DND-41 (cell line): ENCODE results near the gene PHACTR3.

Experiments used
- ATAC-seq: fragments of 200-7000 bp; cut with Tn5 transposase; 3 replicates; pipeline ENCODE4 v1.9.1; 2021; ENCODE audit warnings: low read depth; ENCODE audit not compliant: insufficient read depth
- DNase-seq: peaks from one replicate; pipeline ENCODE4 v3.0.0-alpha.2; 2020
- H2AFZ ChIP-seq: 2 replicates; pipeline ENCODE4 v1.6.0; 2012; ENCODE audit warnings: low read depth, low read length
- H3K27ac ChIP-seq: 2 replicates; pipeline ENCODE4 v1.5.1; 2012; ENCODE audit warnings: low read length, inconsistent platforms
- H3K27me3 ChIP-seq: fragments of 200-600 bp; sonication (generic); 2 replicates; pipeline ENCODE4 v1.6.0; 2012; ENCODE audit warnings: low read length, mild to moderate bottlenecking, inconsistent platforms; ENCODE audit not compliant: insufficient read depth, poor library complexity
- H3K36me3 ChIP-seq: 2 replicates; pipeline ENCODE4 v1.5.1; 2012; ENCODE audit warnings: low read length, inconsistent platforms; ENCODE audit not compliant: insufficient read depth
- H3K4me1 ChIP-seq: 2 replicates; pipeline ENCODE4 v1.5.1; 2012; ENCODE audit warnings: mild to moderate bottlenecking, low read length; ENCODE audit not compliant: insufficient read depth
- H3K4me2 ChIP-seq: 2 replicates; pipeline ENCODE4 v1.6.0; 2012; ENCODE audit warnings: mild to moderate bottlenecking, moderate library complexity, low read length, inconsistent platforms; ENCODE audit not compliant: insufficient read depth
- H3K4me3 ChIP-seq, 2 experiments: fragments of 200-600 bp in 1 of 2; shearing (Covaris generic) in 1 of 2; 2 replicates each; pipeline ENCODE4 v1.5.1; 2012 to 2016; ENCODE audit warnings: inconsistent platforms in 2 of 2, low read length in 2 of 2, mild to moderate bottlenecking in 2 of 2, low read depth in 1 of 2, moderate library complexity in 1 of 2
- H3K79me2 ChIP-seq: 2 replicates; pipeline ENCODE4 v1.6.0; 2012; ENCODE audit warnings: low read length, inconsistent platforms; ENCODE audit not compliant: insufficient read depth
- H3K9ac ChIP-seq: 2 replicates; pipeline ENCODE4 v1.6.0; 2012; ENCODE audit warnings: low read depth, mild to moderate bottlenecking, inconsistent platforms, low read length, moderate library complexity
- H3K9me3 ChIP-seq: 2 replicates; pipeline ENCODE4 v1.5.1; 2012; ENCODE audit warnings: low read length, moderate library complexity, mild to moderate bottlenecking, inconsistent platforms; ENCODE audit not compliant: insufficient read depth, severe bottlenecking
- H4K20me1 ChIP-seq: 2 replicates; pipeline ENCODE4 v1.6.0; 2012; ENCODE audit warnings: low read length; ENCODE audit not compliant: insufficient read depth
- CTCF ChIP-seq: IDR thresholded peaks from 2 replicates; pipeline ENCODE4 v1.5.1; 2012; ENCODE audit warnings: borderline replicate concordance, low read length, moderate library complexity, mild to moderate bottlenecking; ENCODE audit not compliant: poor library complexity, severe bottlenecking; ENCODE audit errors: extremely low read depth
- EZH2 ChIP-seq: IDR thresholded peaks from 3 replicates; pipeline ENCODE4 v1.6.1; 2012; ENCODE audit warnings: borderline replicate concordance, low read depth, mild to moderate bottlenecking, moderate library complexity, low read length, inconsistent platforms; ENCODE audit not compliant: severe bottlenecking

The PHACTR3 gene

DNA sequence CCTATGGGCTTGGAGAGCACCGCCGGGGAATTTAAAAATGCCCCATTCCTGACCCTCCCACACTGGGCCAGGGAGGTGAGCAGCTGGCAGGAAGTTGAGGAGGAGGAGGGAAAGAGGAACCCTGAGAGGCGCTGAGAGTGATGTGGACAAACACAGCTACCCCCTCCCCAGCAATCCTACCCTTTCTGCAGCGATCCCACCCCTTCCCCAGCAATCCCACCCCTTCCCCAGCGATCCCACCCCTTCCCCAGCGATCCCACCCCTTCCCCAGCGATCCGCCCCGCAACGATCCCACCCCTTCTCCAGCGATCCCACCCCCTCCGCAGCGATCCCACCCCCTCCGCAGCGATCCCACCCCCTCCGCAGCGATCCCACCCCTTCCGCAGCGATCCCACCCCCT, 217.4 kb downstream of the PHACTR3 start:
- Histone ChIP-seq H3K27ac (no peak overlapping the region), H3K4me3 (no peak overlapping the region), H3K4me2 (no peak overlapping the region), H2AFZ (no peak overlapping the region), H3K9me3 (no peaks in the 10 kb centered on the region), H3K36me3 (no peaks in the 10 kb centered on the region), H3K4me1 (no peaks in the 10 kb centered on the region), H4K20me1 (no peaks in the 10 kb centered on the region), H3K79me2 (no peaks in the 10 kb centered on the region), H3K27me3 (peaks cover 4% of the 10 kb centered on the region), H3K9ac (no peak overlapping the region)
- ATAC-seq (no peak), DNase-seq (no peak)
- TF ChIP-seq CTCF (no peak), EZH2 (no peak)

DNA sequence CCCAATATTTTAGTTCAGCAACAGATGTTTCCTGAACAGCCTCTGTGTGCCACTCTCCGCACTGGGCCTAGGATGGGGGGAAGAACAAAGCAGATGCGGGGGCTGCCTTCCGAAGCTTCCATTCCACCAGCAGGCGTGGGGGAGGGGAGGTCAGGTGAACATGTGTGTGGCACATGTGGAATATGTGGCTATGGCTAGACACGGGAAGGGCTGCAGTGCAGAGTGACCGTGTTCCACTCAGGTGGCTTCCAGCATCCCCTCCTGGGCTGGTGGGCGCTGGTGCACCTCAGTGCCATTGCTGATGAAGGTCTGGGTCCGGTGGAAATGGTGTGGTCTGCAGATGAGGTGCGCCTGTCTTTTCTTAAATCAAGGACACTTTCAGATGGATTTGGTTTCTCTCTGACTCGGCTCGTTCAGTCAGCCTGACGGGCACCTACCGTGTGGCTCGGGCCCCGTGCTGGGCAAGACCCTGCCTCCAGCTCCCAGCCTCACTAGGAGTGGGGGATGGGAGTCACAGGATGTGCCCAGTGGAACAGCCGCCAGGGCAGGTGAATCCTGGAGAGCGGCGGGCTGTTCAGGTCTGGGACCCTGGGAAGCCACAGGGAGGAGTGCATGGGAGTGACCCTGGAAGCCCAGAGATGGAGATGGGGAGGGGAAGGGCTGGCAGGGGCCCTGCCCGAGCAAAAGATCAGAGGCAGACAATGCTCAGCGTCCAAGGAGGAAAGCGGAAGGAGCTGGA, 218.1 kb downstream of the PHACTR3 start:
- no peak overlapping the region for H3K4me3 ChIP-seq
- no peaks in the 10 kb centered on the region for H3K4me1 ChIP-seq
- H3K79me2 ChIP-seq = no peaks in the 10 kb centered on the region
- DNase-seq (no peak), ATAC-seq (no peak)
- peaks cover 4% of the 10 kb centered on the region for H3K27me3 ChIP-seq
- H4K20me1 ChIP-seq = no peaks in the 10 kb centered on the region
- H3K27ac ChIP-seq = no peak overlapping the region
- TF ChIP-seq CTCF (no peak), EZH2 (no peak)
- no peaks in the 10 kb centered on the region for H3K9me3 ChIP-seq
- H3K4me2 ChIP-seq = no peak overlapping the region
- no peak overlapping the region for H3K9ac ChIP-seq
- no peak overlapping the region for H2AFZ ChIP-seq
- no peaks in the 10 kb centered on the region for H3K36me3 ChIP-seq

DNA sequence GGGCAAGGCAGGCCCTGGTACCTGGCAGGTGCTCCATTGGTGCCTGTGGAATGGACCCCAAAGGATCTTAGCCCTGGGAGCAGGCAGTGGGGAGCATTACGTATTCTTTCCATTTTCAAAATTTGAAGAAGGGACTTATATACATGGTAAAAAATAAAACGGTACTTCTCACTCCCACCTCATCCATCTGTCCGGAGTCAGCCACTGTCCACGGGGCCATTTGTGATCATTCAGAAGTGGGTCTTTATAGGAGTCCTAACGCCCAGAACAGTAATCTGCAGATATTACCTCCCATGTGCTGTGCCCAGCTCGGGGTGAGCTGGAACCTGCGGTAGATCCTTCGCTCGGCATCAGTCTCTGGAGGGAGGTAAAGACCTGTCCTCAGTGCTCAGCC, 218.7 kb downstream of the PHACTR3 start:
- no peak for ATAC-seq
- H3K4me1 ChIP-seq = no peaks in the 10 kb centered on the region
- H3K9me3 ChIP-seq = no peaks in the 10 kb centered on the region
- H3K9ac ChIP-seq = no peak overlapping the region
- no peak overlapping the region for H2AFZ ChIP-seq
- no peak overlapping the region for H3K4me2 ChIP-seq
- no peaks in the 10 kb centered on the region for H3K36me3 ChIP-seq
- H3K27me3 ChIP-seq = peaks cover 7% of the 10 kb centered on the region
- no peak overlapping the region for H3K27ac ChIP-seq
- no peaks in the 10 kb centered on the region for H3K79me2 ChIP-seq
- no peak for TF ChIP-seq CTCF
- TF ChIP-seq EZH2 = no peak
- H3K4me3 ChIP-seq = no peak overlapping the region
- DNase-seq = no peak
- H4K20me1 ChIP-seq = no peaks in the 10 kb centered on the region
